GM12891 (cell line): Measurements from ENCODE around the gene RUSF1.
"Not testable (repeated sequence)": the region's sequence is repeated elsewhere in the genome, so short reads cannot be mapped to it uniquely, and the experiment has no call there.

Source experiments
- DNase-seq: peaks from one replicate; pipeline ENCODE4 v3.0.0; 2011; ENCODE audit warnings: low spot score; ENCODE audit not compliant: insufficient read length
- FAIRE-seq: peaks from 2 replicates; lab custom pipeline; 2011; peaks lifted over from hg19 to GRCh38; lab: Jason Lieb, UNC
- PAX5 ChIP-seq: IDR thresholded peaks from 2 replicates; pipeline ENCODE4 v1.6.1; 2011; ENCODE audit warnings: low read length, moderate library complexity, mild to moderate bottlenecking; ENCODE audit not compliant: insufficient read depth, severe bottlenecking
- POLR2A ChIP-seq: IDR thresholded peaks from 2 replicates; pipeline ENCODE4 v1.6.1; 2011; ENCODE audit warnings: low read depth, low read length, control low read depth
- POLR2AphosphoS5 ChIP-seq: IDR thresholded peaks from 2 replicates; pipeline ENCODE4 v1.6.1; 2011; ENCODE audit warnings: low read depth, low read length, control low read depth
- POU2F2 ChIP-seq: IDR thresholded peaks from 2 replicates; pipeline ENCODE4 v1.6.1; 2011; ENCODE audit warnings: low read depth, mild to moderate bottlenecking, control low read depth, low read length, moderate library complexity
- SPI1 ChIP-seq: IDR thresholded peaks from 2 replicates; pipeline ENCODE4 v1.6.1; 2011; ENCODE audit warnings: low read depth, low read length, control low read depth
- TAF1 ChIP-seq: IDR thresholded peaks from 2 replicates; pipeline ENCODE4 v1.6.1; 2011; ENCODE audit warnings: low read depth, low read length, control low read depth

The RUSF1 gene

DNA sequence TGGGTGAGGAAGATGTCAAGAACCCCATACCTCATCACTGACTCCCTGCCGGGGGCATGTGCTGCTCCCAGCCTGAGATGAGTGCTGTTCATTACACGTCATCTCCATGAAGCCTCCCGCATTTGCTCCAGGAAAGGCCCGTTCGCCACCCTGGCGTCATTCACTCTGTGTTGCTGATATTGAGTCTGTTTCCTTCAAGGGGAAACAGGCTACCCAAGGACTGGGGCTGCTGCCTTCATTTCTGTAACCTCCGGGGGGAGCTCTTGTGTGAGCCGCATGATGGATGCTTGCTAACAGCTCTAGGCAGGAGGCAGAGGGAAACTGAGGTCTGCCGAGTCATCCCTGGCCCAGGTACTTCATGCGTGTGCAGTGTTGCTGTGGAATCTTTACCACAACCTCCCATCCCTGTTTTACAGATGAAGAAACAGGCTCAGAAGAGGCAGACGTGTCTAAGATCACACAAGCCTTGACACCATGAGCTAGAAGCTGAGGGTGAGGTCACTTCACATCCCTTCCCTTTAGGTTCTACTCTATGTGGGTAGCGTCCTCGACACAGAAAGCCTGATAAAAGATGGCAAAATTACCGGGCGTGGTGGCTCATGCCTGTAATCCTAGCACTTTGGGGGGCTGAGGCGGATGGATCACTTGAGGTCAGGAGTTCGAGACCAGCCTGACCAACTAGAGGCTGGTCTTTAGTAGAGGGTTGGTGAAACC is 52.4 kb downstream of the RUSF1 start:
- TF ChIP-seq SPI1 (no peak), TAF1 (no peak), POU2F2 (no peak), PAX5 (no peak), POLR2AphosphoS5 (no peak), POLR2A (no peak)
- FAIRE-seq (no peak), DNase-seq (no peak)

DNA sequence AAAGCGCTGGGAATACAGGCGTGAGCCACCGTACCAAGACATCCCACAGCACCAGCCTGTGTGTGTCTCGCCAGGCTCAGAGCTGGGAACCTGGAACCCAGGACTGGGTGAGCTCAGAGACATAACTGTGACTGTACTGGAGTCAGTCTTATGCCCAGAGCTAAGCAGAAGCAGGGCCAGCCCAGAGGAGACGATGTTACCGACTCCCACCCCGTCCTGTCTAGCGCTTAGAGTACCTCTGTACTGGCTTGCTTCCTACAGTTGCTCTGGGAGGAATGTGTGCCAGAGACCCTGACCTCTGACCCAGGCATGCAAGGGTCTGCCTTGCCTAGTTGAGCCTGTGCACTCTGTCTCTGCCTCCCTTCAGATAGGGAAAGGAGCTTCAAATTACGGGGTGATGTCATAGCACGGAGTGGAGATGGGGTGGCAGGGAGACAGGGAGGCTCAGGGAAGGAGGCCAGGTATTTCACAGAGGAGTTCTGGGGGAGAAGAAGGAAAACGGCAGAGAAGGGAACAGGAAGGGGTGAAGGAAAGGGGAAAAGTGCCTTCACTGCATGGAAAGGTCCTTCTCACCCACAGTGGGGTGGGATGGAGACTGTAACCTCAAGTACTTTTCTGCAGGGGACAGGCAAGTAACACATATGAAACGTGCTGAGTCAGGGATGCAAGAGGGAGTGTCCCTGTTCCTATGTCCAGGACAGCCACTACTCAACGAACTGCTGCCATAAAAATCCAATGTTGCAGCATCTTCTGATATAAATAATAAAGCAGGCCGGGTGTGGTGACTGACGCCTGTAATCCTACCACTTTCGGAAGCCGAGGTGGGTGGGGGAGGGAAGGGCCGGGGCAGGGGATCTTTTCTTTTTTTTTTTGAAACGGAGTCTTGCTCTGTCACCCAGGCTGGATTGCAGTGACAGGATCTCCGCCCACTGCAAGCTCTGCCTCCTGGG is 54.7 kb downstream of the RUSF1 start:
- no peak for FAIRE-seq
- DNase-seq = no peak
- TF ChIP-seq POLR2AphosphoS5 (no peak), POLR2A (no peak), TAF1 (no peak)

DNA sequence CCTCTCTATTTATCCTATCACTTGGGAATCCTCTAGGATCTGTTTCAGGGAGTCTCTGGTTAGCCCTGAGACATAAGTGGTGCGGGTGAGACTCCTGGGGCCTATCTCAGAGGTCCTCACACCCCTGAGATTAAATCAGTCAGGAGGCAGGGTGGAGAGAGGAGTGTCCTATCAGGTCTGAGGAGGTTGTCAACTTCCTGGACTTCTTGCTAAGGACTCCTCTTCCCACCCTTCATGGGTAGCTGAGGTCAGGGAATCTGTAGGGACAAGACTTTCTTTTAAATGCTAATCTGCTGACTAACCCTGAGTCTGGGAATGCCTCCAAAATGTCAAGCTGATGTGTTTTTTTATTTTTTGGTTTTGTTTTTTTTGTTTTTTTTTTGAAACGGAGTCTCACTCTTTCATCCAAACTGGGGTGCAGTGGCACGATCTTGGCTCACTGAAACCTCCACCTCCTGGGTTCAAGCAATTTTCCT is 55.5 kb downstream of the RUSF1 start:
- no peak for TF ChIP-seq SPI1
- no peak for TF ChIP-seq PAX5
- TF ChIP-seq POLR2AphosphoS5 = no peak
- no peak for TF ChIP-seq POU2F2
- TF ChIP-seq POLR2A = no peak
- no peak for TF ChIP-seq TAF1
- DNase-seq (no peak), FAIRE-seq (no peak)

DNA sequence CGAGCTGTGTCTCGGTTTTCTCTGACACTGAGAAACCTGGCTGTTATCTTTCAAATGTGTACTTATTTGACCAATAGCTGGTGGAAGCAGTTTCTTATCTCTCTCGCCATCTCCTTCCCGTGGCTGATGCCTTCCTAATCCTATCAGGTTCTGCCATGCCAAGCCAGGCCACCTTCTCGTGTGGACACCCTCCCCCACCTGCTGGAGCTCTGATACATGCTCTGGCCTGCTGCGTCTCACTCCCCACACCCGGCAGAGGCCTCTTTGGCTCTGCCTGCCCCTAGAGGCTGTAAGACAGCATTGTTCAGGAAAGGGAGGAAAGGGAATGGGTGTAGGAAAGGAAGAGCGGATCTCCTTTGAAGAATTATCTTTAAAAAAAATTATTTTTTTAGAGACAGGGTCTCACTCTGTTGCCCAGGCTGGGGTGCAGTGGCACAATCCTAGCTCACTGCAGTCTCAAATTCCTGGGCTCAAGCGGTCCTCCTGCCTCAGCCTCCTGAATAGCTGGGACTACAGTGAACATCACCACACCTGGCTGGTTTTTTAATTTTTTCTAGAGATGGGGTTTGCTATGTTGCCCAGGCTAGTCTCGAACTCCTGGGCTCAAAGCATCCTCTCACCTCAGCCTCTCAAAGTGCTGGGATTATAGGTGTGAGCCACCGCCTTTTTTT is 56.4 kb downstream of the RUSF1 start:
- FAIRE-seq (no peak), DNase-seq (no peak)
- TF ChIP-seq POLR2A (no peak), TAF1 (no peak), POLR2AphosphoS5 (no peak)

DNA sequence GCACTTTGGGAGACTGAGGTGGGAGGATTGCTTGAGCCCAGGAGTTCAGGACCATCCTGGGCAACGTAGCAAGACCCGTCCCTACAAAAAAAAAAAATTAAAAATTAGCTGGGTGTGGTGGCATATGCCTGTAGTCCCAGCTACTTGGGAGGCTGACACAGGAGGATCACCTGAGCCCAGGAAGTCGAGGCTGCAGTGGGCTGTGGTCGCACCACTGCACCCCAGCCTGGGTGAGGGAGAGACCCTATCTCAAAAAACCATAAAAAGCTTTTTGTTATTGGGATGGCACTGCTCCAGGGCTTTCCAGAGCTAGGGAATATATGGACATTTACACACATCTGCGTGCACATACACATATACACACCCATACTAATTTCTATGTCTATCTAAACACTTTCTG is 57.0 kb downstream of the RUSF1 start:
- DNase-seq = no peak
- no peak for FAIRE-seq

DNA sequence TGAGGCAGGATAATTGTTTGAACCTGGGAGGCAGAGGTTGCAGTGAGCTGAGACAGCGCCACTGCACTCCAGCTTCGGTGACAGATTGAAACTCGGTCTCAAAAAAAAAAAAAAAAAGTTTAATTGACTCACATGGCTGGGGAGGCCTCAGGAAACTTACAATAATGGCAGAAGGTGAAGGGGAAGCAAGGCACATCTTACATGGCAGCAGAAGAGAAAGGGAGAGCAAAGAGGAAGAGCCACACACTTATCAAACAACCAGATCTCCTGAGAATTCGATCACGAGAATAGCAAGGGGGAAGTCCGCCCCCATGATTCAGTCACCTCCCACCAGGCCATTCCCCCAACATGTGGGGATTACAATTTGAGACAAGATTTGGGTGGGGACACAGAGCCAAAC is 62.3 kb downstream of the RUSF1 start:
- not testable (repeated sequence) for DNase-seq, FAIRE-seq

More for the DNA sequence above, 57.0 kb downstream of the RUSF1 start:
- TF ChIP-seq TAF1 (no peak), SPI1 (no peak), POU2F2 (no peak), POLR2AphosphoS5 (no peak), POLR2A (no peak), PAX5 (no peak)

DNA sequence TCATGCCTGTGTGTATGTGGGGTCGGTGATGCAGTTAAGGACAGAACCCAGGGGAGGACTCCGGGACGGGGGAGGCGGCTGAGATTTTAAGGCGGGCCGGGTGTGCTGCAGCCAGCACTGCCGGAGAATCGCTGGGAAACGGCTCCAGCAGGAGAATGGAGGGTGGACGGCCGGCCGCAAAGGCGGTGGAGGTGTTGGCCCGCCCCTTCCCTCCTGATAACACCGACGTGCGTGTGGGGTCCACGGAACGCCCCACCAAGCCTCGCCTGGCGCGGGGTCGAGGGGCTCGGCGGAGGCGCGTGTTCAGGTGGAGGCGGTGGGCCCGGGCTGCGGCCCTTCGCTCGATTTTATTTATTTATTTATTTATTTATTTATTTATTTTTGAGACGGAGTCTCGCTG is 66.2 kb downstream of the RUSF1 start:
- no peak for DNase-seq
- TF ChIP-seq SPI1 (no peak), TAF1 (no peak), PAX5 (no peak), POU2F2 (no peak)
- no peak for FAIRE-seq

DNA sequence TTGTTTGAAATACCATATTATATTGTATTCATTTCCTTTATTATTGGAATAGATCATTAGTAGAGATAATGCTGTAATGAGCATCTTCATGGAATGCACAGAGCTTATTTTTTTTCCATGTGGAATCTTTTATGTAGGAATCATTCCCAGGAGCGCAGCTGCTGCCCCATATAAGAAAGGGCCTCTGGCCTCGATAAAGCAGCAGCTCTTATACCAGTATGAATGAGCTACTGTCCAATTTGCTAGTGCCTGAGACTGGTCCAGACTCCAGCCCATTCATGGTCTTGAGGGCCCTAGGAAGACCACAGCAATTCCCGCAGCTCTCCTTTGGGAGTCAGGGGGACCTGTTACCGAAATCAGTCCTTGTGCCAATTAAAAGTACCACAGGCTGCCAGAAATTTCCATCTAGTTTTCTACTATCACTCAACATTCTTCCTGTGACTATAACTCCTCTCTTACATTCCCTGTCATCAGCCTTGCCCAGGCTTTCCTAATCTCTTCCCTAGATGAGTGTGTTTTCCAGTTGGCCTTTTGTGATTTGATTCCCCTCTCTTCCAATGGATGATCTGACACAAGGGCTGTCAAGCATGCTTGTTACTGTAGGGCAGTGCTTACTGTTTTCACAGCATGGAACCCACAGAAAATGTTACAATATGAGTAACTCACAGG is 67.5 kb downstream of the RUSF1 start:
- no peak for DNase-seq
- TF ChIP-seq POLR2AphosphoS5 = no peak
- no peak for TF ChIP-seq POLR2A
- no peak for TF ChIP-seq PAX5
- TF ChIP-seq TAF1 = no peak
- no peak for TF ChIP-seq SPI1
- no peak for TF ChIP-seq POU2F2
- FAIRE-seq = no peak

DNA sequence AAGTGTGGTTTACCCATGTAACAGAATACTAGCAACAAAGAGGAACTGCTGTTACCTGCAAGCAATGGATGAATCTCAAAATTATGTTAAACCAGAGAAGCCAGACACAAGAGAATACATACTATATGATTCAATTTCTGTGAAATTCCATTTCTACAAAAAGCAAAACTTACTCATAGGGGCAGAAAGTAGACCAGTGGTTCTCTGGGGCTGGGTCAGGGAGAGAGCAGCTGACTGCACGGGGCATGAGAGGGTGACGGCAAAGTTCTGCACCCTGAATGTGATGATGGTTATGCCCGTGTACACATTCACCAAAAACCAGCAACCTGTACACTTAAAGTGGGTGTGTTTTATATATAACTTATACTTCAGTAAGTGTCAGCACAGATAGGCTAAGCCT is 68.7 kb downstream of the RUSF1 start:
- no peak for DNase-seq
- peak; percentile 38 for FAIRE-seq
- TF ChIP-seq PAX5 (no peak), POLR2A (no peak), SPI1 (peak; percentile 12; the same call in 1 of the 2 replicates), TAF1 (no peak), POU2F2 (no peak)
